ENCODE results near the gene IFT122.

DNA sequence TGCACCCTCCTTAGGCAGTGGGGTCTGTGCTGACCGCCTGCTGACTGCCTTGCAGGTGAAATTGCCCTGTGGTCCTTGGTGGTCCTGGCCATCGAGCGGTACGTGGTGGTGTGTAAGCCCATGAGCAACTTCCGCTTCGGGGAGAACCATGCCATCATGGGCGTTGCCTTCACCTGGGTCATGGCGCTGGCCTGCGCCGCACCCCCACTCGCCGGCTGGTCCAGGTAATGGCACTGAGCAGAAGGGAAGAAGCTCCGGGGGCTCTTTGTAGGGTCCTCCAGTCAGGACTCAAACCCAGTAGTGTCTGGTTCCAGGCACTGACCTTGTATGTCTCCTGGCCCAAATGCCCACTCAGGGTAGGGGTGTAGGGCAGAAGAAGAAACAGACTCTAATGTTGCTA, 90.8 kb downstream of the IFT122 start:
- TF ChIP-seq, protein P1, sequence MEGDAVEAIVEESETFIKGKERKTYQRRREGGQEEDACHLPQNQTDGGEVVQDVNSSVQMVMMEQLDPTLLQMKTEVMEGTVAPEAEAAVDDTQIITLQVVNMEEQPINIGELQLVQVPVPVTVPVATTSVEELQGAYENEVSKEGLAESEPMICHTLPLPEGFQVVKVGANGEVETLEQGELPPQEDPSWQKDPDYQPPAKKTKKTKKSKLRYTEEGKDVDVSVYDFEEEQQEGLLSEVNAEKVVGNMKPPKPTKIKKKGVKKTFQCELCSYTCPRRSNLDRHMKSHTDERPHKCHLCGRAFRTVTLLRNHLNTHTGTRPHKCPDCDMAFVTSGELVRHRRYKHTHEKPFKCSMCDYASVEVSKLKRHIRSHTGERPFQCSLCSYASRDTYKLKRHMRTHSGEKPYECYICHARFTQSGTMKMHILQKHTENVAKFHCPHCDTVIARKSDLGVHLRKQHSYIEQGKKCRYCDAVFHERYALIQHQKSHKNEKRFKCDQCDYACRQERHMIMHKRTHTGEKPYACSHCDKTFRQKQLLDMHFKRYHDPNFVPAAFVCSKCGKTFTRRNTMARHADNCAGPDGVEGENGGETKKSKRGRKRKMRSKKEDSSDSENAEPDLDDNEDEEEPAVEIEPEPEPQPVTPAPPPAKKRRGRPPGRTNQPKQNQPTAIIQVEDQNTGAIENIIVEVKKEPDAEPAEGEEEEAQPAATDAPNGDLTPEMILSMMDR (conservative IDR thresholded peaks at IDR 0.05; ENCODE audit: low read length): no peak
- TF ChIP-seq EZH2phosphoT487 (IDR thresholded peaks at IDR 0.05; ENCODE audit: borderline replicate concordance, low read depth, low read length): no peak
